ENCODE data around the gene TYMP.

The TYMP gene

DNA sequence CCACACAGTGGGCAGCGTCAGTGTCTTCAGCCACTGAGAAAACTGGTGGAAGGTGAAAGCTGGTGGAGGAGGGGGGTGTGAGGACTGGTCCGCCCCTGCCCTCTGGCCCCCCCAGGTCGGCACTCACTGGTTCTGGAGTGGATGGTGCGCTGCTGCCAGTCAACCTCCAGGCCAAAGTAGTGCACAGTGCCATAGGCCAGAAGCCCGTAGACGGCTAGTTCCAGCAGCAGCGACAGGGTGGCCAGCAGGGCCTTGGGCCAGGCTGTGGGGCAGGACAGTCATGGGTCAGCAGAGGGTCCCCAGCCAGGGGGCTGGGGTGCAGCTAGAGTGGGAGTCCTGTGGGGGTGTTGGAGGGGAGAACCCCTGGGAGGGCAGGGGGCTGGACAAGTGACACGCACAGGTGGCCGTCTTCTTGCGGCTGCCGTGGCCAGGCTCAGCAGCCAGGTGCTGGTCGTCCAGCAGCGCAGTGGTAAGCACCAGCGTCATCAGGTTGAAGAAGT, 24.5 kb downstream of the TYMP start:
- no peak for DNase-seq (ENCODE audit: low read depth)

- DNase-seq (ENCODE audit: low read depth) = no peak
Measured at GRCh38 chr22:50504369-50505211, 25.2 kb downstream of the TYMP start.

GRCh38 chr22:50503475-50504145, 26.2 kb downstream of the TYMP start:
- no peak for DNase-seq (ENCODE audit: low read depth)

GRCh38 chr22:50502628-50503474, 27.0 kb downstream of the TYMP start:
- DNase-seq (ENCODE audit: low read depth) = no peak

DNA sequence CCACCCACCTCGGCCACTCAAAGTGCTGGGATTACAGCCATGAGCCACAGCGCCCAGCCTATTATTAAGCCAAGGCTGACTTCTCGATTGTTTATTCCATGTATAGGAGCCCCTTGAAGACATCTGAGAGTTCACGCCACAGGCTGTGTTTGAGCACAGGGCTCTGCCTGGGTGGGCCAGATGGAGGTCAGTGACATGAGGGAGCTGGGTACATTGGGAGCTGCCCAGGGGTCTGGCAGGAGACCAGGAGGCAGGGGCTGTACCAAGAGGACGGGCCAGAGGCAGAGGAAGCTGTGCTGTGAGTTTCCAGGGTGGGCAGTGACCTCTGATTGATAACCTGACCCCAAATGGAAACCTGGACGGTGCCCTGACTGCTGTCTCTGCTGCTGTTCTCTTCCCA, 27.7 kb downstream of the TYMP start:
- DNase-seq (ENCODE audit: low read depth) = no peak

DNA sequence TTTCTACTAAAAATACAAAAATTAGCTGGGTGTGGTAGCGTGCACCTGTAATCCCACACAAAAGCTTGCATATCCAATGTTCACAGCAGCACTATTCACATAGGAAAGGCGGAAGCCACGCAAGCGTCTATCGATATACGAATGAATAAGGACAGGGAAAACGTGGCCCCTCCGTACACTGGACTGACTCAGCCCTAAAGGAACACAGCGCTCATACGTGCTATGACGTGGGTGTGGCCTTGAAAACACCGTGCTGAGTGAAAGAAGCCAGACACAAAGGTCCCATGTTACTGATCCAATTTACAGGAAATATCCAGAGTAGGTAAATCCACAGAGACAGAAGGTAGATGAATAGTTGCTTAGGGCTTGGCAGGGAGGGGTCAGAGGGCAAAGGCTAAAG, 29.4 kb downstream of the TYMP start:
- no peak for DNase-seq (ENCODE audit: low read depth)

GRCh38 chr22:50498322-50498890, 31.4 kb downstream of the TYMP start:
- DNase-seq (ENCODE audit: low read depth) = peak; percentile 57

- no peak for DNase-seq (ENCODE audit: low read depth)
Measured at GRCh38 chr22:50497093-50497492, 32.7 kb downstream of the TYMP start.

GRCh38 chr22:50490531-50491308, 39.1 kb downstream of the TYMP start:
- DNase-seq (ENCODE audit: low read depth) = no peak

DNA sequence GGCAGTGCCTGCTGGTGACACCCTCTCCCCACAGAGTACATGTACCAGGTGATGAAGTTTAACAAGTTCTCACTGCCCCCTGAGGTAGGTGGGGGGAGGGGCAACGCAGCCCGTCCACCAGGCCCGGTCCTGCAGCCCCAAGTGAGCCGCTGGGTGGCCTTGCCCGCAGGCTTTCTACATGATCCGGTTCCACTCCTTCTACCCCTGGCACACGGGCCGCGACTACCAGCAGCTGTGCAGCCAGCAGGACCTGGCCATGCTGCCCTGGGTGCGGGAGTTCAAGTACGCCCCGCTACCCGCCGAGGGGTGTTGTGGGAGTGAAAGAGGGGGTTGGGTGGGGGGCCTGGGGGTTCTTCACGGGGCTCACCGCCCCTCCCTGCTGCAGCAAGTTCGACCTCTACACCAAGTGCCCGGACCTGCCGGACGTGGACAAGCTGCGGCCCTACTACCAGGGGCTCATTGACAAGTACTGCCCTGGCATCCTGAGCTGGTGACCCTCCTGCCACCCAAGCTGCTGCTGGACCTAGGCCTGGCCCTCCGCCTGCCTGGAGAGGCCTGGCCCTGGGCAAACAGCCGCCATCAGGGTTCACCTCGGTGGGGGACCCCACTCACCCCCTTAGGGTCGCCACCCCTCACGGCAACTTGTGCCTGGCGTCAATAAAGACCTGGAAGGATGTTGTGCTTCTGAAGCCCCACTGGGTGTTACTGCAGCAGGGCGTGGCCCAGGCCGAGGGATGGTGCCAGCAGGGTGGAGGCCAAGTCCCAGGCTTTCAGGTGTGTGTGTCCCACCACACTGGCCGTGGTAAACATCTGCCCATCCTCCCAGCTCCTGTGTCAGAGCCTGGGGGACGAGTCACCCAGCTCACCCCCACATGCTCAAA, 40.2 kb downstream of the TYMP start:
- DNase-seq (ENCODE audit: low read depth) = no peak

- DNase-seq (ENCODE audit: low read depth) = no peak
Measured at GRCh38 chr22:50488886-50489285, 40.9 kb downstream of the TYMP start.

DNA sequence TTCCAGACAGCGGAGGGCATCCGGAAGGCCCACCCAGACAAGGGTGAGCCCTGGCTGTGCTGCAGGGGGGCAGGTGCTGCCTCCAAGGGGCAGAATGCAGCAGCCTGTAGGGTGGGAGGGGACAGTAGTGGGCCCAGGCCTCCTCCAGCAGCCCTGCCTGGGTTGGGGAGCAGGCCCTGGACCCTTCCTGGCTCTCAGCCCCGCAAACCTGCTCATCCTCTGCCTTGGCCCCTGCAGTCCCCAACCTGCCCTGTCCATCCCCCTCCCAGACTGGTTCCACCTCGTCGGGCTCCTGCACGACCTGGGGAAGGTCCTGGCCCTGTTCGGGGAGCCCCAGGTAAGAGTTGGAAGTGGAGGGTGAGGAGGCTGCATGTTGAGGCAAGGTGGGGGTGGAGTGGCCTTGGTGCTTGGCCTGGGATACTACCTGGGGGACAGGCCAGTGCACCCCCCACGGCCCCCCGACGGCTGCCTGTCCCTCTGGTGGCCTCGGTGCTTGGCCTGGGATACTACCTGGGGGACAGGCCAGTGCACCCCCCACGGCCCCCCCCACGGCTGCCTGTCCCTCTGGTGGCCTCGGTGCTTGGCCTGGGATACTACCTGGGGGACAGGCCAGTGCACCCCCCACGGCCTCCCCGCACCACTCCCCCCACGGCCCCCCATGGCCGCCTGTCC, 41.7 kb downstream of the TYMP start:
- no peak for DNase-seq (ENCODE audit: low read depth)

GRCh38 chr22:50487290-50488005, 42.4 kb downstream of the TYMP start:
- DNase-seq (ENCODE audit: low read depth) = no peak

DNA sequence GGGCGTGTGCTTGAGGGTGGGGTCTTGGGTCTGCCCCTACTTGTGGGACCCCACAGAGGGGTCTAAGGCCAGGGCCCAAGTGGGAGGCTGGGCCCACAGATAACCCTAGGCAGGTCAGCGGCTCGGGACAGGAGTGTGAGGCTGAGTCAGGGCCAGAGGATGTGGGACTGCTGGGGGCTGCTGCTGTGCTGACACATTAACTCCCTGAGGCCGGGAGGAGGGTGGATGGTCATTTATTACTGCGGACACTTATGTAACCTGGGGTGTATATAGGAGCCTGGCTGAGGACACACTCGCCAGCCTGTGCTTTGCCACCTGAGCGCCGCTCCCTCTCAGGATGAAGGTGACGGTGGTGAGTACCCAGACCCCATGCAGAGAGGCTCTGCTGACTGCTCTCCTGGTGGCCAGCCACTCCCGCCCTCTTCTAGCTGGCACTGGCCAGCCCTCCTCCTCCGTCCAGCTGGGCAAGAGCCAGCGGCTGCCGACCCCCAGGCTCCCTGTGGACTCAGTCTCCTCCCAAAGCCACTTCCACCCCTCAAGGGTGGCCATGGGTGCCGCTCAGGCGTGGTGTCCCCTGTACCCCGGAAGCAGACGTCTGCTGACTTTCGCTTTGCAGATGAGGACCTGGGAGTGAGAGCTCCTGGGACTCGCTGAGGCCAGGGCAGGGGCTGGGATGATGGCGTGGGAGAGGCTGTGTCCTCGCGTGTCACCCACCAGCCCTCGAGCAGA, 43.1 kb downstream of the TYMP start, which contains the start of gene MIOX:
TSS of gene MIOX (plus strand) at position 299 of the 729 bp plus-strand sequence. CDS start at position 338, 39 bp downstream.
- DNase-seq (ENCODE audit: low read depth) = no peak

DNA sequence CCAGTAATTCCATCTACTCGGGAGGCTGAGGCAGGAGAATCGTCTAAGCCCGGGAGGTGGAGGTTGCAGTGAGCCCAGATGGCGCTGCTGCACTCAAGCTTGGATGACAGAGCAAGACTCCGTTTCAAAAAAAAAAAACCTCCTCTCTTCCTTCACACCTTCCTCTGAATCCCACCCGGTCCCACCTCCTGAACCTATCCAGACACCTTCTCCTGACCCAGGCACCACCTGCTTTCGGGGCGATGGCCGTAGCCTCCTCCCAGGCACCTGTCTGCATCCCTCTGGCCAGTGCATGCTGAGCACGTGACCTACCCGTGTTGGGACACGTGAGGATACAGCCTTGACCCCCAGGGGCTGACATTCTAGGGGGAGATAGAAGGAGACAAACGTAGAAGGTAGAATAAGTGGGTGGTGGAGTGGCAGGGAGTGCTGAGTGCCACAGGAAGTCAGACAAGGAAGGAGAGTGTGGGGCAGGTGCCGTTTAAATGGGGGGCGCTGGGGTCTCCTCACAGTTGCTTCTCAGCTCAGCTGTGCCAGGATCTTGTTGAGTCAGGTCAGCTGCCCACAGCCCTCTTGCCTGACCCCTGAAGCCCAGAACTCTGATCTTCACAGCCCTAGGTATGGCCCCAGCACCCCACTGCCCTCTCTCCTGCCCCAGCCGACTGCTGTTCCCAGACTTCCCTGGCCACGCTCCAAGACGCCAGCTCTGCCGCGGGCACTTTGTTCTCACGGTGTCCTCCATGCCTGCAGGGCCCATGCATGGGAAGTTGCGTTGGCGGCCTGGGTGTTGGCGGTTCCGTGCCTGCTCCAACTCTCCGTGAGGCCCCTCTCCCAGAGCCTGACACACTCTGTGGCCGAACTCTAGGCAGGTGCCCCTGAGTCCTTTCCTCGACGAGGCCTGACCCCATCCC, 44.3 kb downstream of the TYMP start:
- no peak for DNase-seq (ENCODE audit: low read depth)

- no peak for DNase-seq (ENCODE audit: low read depth)
Measured at GRCh38 chr22:50483977-50484853, 45.6 kb downstream of the TYMP start.

All from activated gamma-delta T cell treated with anti-CD3 and anti-CD28 coated beads, Interleukin-2, amount 50 U/mL, for 16 hours (primary cell).